GM21619 (cell line): ENCODE results near the gene FBXO28.
A peak's percentile ranks its signal among the peaks of the same experiment; 100 is the strongest.
"Not testable (repeated sequence)": the region's sequence is repeated elsewhere in the genome, so short reads cannot be mapped to it uniquely, and the experiment has no call there.

ENCODE experiments used
- ATAC-seq: cut with Tn5 transposase; IDR thresholded peaks from one replicate; pipeline ENCODE4 v1.9.1; 2021; ENCODE audit not compliant: unreplicated experiment

Gene FBXO28

DNA sequence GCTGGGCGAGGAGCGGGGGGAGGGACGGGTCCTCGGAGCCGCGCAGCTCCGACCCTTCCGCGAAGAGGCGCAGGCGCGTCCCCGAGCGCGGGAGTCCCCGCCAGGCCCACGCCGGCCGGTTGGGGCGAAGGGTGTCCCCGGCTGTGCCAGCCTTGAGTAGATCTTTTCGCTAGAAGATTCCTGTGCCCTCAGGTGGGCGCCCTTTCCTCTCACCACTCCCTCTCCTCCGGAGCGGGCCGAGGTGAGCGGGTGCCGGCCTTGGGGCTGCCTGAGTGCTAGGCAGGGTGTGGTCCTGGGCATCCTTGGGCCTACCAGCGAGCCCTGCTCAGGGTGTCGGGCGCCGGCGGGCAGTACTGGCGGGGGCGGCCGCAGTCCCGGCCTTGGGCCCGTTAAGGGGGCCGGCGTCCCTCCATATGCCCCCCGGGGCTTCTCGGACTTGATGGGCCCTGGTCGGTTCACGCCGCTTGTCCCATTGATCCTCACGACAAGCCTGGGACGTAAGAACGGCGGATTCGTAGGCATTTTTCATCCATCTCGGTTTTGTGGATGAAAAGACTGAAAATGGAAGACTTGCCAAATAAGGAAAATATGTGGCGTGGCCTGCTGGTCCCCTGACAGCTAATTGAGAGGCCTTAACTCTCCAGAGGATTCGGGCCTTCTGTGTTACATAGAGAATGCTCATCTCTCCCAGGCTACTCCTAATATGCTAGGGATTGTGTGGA, 69.8 kb downstream of the FBXO28 start:
- peak; percentile 42 for ATAC-seq

GRCh38 chr1:224185208-224185607, 71.3 kb downstream of the FBXO28 start:
- no peak for ATAC-seq

GRCh38 chr1:224188286-224188685, 74.4 kb downstream of the FBXO28 start:
- no peak for ATAC-seq

- no peak for ATAC-seq
These were observed 75.7 kb downstream of the FBXO28 start for GRCh38 chr1:224189561-224189960.

GRCh38 chr1:224192082-224192788, 78.3 kb downstream of the FBXO28 start:
- ATAC-seq: peak; percentile 45

DNA sequence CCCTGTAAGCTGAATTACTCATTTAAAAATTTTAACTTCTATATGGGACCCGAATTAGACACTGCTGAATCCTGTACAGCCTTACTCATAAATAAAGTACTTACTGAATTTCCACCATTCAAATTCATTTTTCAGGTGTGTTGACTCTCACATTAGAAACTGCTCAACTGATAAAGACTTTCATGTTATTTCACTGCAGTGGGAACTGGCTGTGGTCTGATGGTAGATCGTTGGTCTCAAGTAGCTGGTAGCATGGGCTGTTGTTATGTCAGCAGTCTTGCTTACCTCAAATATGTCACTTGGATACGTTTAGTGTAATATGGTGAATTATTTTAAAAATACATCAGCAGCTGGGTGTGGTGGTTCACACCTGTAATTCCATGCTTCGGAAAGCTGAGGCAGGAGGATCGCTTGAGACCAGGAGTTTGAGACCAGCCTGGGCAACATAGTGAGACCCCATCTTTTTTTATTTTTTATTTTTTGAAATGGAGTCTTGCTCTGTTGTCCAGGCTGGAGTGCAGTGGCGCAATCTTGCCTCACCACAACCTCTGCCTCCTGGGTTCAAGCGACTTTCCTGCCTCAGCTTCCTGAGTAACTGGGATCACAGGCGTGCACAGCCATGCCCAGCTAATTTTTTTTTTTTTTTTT, 79.5 kb downstream of the FBXO28 start:
- ATAC-seq: no peak

GRCh38 chr1:224196813-224197600, 83.1 kb downstream of the FBXO28 start:
- no peak for ATAC-seq

- ATAC-seq: no peak
These were observed 84.7 kb downstream of the FBXO28 start for GRCh38 chr1:224198572-224198971.

GRCh38 chr1:224199679-224200078, 85.8 kb downstream of the FBXO28 start:
- ATAC-seq: no peak

DNA sequence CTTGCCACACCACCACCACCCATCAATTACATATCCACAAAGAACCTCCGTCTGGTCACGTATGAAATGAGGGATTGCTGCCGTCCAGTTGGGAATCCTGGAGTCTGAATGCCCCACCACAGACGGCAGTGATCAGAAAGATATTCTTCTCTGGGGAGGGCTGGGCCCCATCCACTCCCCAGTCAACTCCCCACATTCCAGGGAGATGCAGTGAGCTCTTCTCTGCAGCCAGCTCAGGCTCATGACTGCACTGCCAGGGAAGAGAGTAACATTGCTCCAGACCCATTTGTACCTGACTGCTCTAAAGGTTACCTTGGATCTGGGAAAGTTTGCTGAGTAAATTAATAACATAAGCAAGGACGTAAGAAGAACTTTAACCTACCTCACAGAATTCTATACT, 87.5 kb downstream of the FBXO28 start:
- no peak for ATAC-seq

GRCh38 chr1:224201853-224202252, 87.9 kb downstream of the FBXO28 start:
- no peak for ATAC-seq

DNA sequence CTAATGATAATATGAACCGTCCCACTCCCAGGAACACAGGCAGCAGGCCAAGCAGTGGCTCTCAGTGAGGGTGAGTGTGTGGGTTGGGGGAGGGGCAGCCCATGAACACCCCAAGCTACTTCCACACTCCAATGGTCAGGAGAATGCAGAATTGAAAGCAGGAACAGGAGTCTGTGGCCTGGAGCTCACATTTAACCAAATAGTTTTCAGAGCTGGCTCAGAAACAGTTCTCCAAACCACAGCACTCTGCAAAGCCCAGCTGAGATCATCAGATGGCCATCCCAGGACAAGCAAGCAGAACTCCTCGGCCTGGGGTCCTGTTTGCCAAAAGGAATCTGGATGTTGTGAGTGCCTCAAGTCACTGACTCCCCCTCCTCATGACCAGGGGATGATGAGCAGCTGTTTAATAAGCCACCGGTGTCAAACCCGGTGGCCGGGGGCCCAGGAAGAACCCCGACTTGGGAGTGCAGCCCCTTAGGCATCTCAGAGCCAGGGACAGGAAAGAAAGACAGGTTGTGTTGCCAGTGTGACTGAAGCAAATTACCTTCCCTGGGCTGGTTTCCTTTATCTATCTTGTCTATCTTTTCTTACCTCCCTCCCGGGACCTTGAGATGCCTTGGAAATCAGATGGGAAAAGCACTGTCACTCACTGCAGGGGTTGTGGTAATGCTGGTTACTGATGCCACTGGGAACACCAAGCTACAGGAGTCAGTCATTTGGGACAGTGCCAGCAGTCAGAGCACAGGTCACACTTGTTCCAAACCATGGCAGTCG, 89.5 kb downstream of the FBXO28 start:
- peak; percentile 70 for ATAC-seq

DNA sequence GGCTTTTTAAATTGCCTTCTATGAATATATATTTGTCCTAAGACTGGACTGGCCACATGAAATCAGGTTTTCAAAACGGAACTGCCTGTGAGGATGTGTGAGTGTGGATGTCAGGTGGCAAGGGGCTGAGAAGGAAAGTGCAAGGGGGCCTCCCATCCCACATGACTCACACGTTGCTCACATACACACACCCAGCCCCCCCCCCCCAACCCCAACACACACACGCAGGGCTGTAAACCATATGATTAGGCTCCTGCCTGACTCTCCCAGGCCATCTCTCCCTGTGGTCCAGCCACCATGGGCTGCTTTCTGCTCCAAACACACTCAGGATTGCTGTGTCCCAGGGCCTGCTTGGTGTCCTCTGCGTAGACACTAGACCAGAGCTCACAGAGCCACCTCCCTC, 91.5 kb downstream of the FBXO28 start:
- no peak for ATAC-seq

GRCh38 chr1:224205931-224206538, 92.1 kb downstream of the FBXO28 start:
- ATAC-seq: not testable (repeated sequence)

DNA sequence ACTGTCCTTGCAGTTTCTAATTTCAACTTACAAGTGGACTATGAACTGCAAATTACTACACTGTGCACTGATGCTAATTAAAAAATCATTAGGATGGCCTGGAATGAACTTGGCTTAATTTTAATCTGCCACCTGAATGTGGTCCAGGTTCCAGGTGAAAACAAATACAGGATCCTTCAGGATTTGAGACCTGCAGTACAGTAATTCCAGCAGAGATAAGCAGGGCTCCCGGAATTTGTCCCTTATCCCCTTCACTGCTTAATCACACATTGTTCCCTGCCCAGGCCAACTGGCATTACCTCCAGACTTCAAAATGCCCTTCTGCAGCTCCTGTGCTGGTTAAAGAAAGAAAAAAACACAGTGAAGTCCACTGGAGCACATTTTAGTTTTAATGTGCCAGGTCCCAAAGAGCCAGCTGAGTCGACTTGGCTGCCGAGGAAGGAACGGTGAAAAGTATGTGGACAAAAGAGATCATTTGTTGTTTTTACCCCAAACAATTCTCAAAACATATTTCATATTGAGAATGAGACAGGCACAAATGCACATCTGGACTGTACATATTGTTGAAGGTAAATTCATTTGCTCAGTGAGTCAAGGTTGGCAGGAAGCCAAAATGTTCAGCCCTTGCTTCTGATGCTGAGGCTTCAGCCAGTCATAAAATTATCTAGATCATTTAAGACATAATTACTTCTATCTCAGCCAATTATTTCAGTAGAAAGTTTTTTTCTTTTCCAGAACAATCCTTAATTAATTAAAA, 97.5 kb downstream of the FBXO28 start:
- ATAC-seq: no peak
